Cortex of kidney (tissue), 1 donor: ENCODE results near the gene CERS6.
"Not testable (repeated sequence)": the region's sequence is repeated elsewhere in the genome, so short reads cannot be mapped to it uniquely, and the experiment has no call there.

Experiments used
- DNase-seq: peaks from one replicate; lab custom pipeline; 2025; lab: John Stamatoyannopoulos, UW

CERS6 gene, protein sequence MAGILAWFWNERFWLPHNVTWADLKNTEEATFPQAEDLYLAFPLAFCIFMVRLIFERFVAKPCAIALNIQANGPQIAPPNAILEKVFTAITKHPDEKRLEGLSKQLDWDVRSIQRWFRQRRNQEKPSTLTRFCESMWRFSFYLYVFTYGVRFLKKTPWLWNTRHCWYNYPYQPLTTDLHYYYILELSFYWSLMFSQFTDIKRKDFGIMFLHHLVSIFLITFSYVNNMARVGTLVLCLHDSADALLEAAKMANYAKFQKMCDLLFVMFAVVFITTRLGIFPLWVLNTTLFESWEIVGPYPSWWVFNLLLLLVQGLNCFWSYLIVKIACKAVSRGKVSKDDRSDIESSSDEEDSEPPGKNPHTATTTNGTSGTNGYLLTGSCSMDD

DNA sequence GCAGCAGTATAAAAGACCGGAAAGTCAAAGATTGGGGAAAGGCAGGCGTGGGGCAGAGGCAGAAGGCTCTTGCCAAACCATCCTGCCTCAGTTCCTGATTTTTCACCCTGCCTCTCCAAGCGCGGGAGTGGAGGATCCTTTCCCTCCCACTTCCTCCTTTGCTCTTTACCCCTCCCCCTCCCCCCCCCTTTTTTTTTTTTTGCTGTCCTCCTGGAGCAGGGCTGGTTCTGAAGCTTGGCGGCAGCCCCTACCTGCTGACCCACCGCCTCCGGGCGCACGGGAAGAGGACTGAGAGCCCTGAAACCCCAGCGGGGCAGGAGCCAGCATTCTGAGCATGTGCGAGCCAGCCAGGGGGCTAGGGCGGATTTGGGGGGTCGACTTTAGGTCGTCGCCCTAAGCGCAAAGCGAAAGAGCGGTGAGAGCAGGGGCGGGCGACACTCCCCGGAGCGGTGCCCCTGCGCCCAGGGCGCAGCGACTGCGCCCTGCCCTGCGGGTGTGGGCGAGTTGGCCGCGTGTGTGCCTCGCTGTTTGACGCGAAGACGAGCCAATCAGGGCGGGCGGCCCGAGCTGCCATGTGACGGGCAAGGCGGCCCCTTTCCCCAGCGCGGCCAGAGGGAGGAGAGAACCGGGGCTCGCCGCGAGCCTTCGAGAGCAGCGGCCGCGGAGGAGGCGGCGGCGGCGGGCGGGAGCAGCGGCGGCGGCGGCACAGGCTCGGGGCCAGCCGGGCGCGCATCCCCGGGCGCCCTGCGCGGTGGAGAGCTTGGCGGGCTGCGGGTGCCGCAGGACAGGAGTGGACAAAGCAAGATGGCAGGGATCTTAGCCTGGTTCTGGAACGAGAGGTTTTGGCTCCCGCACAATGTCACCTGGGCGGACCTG, at the start of gene CERS6:
CERS6 (plus strand) TSS at position 628 of the 876 bp plus-strand sequence; CDS start at position 805, 177 bp downstream.
- peak; percentile 59 for DNase-seq

DNA sequence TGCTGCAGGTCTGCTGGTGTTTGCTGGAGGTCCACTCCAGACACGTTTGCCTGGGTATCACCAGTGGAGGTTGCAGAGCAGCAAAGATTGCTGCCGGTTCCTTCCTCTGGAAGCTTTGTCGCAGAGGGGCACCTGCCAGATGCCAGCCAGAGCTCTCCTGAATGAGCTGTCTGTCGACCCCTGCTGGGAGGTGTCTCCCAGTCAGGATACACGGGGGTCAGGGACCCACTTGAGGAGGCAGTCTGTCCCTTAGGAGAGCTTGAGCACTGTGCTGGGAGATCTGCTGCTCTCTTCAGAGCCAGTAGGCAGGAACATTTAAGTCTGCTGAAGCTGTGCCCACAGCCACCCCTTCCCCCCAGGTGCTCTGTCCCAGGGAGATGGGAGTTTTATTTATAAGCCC, 43.8 kb upstream of the CERS6 start:
- DNase-seq, result not testable (repeated sequence)

DNA sequence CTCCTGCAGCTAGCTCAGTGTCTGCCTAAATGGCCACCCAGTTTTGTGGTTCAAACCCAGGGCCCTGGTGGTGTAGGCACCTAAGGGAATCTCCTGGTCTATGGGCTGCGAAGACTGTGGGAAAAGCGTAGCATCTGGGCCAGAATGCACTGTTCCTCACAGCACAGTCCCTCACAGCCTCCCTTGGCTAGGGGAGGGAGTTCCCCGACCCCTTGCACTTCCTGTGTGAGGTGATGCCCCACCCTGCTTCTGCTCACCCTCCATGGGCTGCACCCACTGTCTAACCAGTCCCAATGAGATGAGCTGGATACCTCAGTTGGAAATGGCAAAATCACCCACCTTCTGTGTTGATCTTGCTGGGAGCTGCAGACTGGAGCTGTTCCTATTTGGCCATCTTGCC, 43.0 kb upstream of the CERS6 start:
- DNase-seq, result not testable (repeated sequence)

DNA sequence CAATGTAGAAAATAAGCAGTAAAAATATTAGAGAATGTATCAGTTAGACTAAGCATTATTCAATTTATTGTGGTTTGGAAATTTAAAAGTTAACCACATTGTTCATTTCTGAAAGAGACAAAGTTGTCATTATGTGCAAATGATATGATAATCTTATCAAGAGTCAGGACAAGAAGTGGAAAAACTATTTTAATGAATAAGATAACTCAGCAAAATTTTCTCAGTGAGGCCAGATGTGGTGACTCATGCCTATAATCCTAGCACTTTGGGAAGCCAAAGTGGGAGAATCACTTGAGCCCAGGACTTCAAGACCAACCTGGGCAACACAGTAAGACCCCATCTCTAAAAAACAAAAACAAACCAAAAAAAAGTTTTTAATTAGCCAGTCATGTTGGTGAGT, 39.5 kb upstream of the CERS6 start:
- no peak for DNase-seq

DNA sequence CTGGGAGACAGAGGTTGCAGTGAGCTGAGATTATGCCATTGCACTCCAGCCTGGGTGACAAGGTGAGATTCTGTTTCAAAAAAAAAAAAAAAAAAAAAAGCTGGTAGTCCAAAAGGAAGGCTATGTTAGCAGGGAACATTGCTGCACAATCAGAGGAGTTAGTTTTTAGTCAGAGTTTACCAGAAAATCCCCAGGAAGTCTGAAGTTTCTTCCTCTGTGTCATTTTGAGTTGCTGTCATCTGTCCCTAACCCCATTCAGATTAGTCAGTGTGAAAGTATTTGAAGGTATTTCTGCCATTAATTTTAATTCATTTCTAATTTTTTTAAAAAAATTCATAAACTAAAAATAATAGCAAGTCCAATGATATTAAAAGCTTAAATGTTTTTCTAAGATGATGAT, 33.5 kb upstream of the CERS6 start:
- no peak for DNase-seq

DNA sequence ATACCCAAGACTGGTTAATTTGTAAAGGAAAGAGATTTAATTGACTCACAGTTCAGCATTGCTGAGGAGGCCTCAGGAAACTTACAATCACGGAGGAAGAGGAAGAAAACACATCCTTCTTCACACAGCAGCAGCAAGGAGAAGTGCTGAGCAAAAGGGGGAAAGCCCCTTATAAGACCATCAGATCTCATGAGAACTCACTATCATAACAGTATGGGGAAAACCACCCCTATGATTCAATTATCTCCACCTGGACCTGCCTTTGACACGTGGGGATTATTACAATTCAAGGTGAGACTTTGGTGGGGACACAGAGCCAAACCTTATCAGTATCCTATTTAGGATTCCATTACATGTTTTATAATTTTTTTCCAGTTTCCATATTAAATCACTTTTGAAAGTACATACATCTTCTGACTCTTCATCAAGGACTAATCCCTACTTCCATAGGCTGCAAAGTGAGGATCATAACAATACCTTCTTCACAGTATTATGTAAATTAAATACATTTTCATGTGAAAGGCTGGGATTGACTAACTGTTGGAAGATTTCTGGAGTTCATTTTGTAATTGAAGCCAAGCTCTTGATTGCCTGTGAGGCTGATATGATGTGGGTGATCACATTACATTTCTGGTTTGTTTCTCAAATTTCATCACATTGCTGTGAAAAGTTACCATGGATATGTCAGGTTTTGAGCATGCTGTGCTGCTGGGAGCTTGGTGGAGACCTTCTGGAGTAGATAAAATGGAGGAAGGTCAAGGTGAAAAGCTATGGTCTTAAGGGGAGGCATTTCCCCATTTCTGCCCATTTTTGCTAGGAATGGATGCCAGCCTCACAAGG, 31.7 kb upstream of the CERS6 start:
- no peak for DNase-seq

DNA sequence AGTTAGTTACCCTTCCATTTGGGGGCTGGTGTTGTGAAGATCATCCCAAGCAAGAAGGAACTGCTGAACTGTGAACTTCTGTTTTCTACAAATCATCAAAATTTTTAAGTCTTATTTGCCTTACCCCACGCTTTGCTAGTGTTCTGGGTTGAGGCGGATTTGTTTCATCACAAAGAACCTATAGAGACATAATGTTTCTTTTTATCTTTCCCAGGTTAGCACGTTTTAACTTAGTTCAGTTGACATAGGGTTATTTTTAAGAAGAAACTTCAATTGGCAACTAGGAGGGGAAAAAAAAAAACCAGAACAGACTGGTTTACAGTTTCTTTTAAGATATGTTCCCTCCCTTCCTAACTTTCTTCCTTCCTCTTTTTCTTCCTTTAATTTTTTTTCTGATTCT, 31.1 kb upstream of the CERS6 start:
- no peak for DNase-seq

DNA sequence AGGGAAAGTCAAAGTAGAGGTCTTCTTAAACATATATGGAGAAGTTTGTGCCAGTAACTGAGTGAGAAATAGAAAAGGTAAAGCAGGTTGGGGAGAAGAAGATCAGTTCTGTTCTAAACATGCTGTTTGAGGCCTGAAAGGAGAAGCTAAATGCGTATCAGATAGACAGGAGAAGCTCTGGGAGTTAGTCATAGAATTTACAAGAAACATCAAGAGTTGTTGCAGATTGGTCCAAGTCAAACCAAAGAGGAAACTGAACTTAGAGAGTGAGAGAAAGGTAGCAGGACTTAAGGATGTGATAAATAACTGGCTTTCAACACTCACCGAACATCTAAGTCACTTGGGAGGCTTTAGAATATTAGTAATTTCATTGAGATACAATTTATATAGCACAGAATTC, 29.2 kb upstream of the CERS6 start:
- DNase-seq, result no peak

DNA sequence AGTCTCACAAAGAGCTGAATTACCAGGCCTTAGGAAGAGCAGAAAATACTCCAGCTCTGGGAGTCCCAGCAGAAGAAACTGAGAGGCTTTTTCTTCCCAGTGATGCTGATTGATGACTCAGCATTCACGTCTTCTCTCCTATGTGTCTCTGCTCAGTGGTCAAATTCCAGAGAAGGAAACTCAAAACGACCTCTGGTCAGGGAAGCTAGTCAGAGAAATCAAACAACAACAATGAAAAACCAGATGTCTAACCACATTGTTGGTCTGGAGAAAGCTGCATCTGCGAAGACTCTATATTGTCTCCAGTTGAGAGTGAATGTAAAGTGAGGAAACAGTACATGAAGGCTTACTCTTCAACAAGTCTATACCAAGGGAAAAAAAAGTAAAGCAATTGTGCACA, 28.6 kb upstream of the CERS6 start:
- no peak for DNase-seq

DNA sequence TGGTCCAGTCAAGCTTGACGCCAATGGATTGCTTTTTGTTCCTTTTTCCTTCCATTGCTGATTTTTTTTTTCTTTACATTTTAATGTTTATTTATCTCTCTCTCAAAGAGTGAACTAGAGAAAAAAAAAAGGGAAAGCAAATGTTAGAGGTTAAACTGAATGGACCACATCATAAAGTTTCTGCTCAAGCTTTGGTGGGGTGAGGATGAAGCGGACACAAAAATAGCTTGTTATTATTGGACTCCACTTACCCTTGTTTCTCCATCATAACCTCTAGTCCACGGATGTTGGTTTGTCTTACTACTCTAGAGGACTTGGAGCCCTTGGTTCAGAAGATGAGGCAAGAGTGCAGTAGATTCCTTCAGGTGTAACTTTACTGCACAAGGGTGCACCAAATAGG, 27.6 kb upstream of the CERS6 start:
- DNase-seq, result no peak

DNA sequence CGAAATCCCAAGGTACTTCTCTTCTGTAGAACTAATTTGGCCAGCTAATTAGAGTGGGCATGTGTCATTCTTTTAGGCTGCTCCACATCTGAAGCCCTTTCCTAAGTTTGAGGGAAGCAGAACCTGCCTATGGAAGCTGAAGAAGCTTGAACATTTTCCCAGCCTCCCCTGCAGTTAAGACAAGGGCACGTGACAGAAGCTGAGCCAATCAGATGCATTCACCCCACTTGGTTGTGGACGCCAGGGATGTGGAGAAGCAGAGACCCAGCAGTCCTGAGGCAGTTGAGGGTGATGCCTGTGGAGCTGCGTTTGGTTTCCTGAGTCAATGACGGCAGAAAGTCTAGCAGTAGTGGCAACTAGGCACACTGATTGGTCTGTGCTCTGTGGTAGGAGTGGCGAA, 26.1 kb upstream of the CERS6 start:
- no peak for DNase-seq

DNA sequence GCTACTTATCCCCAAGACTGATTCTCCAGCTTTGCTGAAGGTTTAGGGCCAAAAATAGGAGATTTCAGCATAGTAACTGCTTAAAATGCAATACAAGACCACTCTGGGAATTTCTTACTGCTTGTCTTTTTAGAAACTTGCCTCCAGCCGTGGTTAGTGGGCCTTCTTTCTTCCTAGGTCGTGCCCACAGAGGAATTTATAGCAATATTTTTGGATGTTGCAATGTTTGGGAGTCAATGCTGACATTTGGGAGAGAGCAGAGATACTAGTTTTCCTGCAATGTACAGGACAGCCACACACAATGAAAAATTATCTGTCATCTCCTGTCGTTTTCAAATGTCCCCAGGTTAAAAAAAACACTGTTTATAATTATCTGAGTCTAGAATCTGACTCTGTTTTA, 25.6 kb upstream of the CERS6 start:
- DNase-seq, result no peak

DNA sequence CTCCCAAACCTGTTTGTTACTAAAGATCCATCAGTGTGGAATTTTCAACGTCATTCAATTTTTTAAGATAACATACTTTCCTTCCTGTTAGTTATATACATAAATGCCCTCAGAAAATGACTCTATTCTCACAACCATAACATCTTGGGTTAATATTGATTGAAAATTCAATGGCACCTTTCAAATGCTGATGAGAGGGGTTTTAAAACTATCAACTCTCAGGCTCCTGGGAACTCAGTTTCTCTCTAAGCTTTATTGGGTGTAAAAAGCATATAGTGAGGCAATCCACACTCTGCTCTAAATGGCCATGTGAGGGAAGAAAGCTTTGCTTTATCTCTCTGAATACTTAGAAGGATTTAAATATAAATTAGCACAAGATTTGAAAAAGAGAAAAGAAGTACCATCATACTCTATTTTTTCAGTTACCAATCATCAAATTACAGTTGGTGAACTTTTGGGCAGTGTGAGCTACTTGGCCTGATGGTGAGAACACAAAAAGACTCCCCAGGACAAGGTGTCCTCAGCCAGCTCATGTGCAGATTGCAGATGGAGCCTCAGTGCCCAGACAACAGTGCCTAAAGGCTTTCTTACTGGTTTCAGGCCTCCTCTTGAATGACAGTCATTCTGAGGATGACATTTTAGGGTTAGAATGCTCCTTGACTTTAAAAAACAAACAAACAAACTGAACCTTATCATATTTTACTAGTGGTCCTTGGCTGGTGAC, 24.6 kb upstream of the CERS6 start:
- no peak for DNase-seq

DNA sequence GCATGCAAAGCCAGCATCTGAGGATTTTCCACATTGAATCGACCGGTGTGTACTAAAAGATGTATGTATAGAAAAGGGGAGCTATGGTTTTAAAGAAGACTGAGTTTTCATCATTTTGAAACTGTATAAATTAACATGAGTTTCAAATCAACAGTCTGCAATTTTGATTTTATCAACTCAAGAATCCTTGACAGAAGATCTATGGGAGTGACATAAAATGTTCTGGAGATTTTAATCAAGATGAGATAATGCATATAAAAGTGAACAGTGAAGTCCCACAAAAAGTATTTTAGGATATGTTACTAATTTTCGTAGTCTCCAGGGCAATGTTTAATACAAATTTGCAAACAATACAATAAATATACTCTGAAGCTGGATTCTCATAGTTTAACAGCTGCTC, 24.0 kb upstream of the CERS6 start:
- no peak for DNase-seq

DNA sequence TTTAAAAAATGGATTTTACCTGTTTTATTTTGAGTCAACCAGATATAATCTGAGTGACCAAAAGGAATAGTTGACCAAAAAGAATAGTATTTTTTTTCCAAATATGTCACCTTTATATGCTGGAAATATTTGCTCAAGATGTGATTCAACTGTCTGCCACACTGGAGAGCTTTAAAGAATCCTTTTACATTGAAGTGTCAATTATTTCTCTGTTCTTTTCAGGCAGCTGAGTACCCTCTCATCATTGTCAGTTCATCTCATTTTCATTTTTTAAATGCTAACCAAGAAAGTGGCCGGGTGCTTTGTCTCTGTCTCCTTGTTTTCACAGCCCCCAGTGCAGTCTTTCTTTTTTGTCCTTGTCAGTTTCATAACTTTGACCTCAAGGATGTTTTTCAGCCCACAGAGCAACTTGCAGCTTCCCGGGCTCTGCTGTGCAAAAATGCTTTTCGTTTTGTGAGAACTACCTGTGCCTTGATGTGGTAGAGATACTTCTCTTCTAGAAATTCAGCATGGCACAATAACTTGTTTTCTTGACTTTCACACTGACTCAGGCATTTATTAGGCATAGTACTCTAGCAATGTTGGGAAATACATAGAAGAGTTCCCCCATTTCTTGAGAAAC, 23.4 kb upstream of the CERS6 start:
- no peak for DNase-seq

DNA sequence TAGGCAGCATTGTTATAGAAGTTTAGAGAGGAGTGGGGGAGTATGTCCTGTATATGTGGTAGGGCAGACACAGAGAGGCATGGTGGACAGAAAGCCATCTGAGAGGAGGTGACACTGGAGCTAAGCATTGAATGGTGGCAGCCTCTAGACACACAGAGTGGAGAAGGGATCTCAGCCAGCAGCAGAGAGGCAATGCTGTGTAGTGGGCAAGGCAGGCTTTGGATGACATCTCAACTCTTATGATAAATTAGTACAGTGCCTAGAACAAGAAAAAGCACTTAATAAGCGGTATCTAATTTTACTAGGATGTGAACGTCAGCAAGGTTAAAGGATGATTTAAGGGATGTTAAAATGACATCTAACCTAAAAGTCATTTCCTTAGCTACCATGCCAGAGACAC, 22.5 kb upstream of the CERS6 start:
- DNase-seq, result no peak

DNA sequence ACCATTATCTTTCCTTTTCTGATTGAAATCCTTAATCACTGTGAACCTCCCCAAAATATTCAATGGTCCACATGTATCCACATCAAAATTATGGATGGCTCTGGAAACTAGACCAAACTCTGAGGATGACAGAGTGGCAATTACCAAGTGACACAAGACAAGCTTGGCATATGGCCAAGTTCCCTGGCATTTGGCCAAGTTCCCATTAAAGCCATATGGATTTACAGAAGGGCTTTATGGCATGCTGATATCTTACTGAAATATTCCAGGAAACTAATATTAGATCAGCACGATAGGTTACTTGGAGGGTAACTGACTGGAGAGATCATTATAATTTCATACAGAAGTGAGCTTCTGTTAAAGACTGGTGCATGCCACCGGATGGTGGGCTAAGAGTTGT, 21.9 kb upstream of the CERS6 start:
- DNase-seq, result no peak

DNA sequence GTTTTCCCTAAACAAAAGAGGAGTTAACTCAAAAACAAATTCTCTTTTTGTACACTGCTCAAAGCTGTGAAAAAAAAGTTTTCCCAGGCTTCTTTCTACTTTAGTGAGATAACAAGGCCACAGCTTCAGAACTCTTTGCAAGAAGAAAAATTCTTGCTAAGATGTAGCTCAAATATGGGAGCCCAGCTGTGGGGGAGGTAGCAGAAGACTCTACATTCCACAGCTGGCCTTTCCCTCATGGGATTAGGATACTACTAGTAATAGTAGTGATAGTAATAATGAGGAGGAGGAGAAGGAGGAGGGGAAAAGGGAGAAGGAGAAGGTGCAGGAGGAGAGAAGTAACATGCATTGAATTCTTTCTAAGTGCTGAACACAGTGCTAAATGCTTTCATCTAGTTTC, 19.2 kb upstream of the CERS6 start:
- no peak for DNase-seq

DNA sequence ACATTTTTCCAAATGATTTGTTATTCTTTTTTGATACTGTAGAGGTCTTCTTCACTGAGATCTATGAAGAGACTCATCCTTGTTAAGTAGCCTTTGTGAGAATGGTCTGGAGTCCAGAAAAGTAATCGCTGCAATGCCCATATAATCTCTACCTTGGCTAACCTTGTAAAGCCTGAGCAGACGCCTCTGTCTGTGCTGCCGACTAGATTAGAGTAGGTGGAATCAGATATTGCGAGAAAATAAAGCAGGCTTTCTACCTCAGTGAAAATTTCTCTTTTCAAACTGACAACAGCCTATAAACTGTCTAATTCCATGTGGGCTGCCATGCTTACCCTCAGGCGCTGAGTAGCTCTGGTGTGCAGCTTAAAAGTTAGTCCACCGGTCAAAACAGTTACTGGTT, 17.5 kb upstream of the CERS6 start:
- DNase-seq, result no peak

DNA sequence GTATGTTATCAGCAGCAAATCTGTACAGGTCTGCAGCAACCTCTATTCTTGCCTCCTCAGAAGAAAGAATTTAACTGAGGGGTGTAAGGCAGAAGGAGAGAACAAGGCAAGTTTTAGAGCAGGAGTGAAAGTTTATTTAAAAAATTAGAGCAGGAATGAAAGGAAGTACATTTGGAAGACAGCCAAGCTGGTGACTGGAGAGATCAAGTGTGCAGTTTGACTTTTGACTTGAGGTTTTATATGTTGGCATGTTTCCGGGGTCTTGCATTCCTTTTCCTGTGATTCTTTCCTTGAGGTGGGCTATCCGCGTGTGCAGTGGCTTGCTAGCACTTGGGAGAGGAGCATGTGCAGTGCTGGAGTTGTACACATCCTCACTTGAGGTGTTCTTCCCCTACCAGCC, 16.5 kb upstream of the CERS6 start:
- DNase-seq, result no peak

DNA sequence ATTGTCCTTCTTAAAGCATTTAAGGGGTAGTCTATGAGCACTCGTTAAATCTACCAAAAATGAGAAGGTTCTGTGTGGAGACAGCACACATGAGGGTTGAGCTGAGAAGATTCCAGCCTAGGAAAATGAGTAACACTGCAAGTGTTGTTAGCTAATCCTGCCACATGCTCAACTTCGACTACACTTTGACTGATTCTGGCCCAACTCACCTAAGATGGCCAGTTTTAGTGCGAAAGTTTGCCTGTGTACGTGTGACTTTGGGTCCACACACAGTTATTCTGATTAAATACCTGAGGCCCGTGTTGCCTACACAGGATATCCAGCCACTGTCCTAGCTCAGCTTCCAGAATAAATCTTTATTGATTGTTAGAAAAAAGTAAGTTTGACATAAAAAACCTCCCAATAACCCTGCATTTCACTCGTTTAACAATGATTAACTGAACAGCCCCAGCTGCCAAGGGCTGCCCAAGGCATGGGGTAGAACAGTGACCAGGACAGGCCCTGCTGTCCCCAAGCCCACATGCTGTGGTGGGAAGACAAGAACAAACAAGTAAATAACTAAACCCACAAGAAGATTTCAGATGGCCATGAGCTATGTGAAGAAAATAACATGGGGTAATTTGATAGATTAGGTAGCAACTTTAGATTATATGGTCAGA, 14.7 kb upstream of the CERS6 start:
- no peak for DNase-seq
